ENCODE data around the gene SFTA2.

DNA sequence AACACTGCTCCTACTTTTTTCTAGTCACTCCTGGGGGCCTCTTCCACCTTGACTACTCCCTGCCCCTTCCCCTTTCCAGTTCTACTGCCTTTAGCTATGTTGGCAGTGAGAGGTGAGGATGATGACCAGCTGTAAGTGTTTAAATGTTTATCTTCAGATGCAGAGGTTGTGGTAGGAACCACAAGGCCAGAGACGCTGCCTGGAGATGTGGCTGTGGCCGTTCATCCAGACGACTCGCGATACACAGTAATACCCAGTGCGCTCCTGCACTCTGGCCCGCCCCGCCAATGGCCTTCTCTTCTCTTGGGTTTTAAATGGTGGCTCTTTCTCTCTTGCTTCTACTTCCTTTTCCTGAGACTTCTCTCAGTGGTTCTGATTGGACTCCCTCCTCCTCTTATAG, 13.3 kb downstream of the SFTA2 start:
- TF ChIP-seq, protein P1, sequence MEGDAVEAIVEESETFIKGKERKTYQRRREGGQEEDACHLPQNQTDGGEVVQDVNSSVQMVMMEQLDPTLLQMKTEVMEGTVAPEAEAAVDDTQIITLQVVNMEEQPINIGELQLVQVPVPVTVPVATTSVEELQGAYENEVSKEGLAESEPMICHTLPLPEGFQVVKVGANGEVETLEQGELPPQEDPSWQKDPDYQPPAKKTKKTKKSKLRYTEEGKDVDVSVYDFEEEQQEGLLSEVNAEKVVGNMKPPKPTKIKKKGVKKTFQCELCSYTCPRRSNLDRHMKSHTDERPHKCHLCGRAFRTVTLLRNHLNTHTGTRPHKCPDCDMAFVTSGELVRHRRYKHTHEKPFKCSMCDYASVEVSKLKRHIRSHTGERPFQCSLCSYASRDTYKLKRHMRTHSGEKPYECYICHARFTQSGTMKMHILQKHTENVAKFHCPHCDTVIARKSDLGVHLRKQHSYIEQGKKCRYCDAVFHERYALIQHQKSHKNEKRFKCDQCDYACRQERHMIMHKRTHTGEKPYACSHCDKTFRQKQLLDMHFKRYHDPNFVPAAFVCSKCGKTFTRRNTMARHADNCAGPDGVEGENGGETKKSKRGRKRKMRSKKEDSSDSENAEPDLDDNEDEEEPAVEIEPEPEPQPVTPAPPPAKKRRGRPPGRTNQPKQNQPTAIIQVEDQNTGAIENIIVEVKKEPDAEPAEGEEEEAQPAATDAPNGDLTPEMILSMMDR (IDR thresholded peaks at IDR 0.05; ENCODE audit: poor library complexity, severe bottlenecking), result no peak
- TF ChIP-seq MXI1 (conservative IDR thresholded peaks at IDR 0.05; ENCODE audit: poor library complexity, severe bottlenecking) (no peak), RAD21 (conservative IDR thresholded peaks at IDR 0.05) (no peak), POLR2AphosphoS5 (IDR thresholded peaks at IDR 0.05) (no peak), TAF1 (IDR thresholded peaks at IDR 0.05; ENCODE audit: low read depth) (no peak), EP300 (conservative IDR thresholded peaks at IDR 0.05; ENCODE audit: poor library complexity, severe bottlenecking) (no peak), EZH2 (IDR thresholded peaks at IDR 0.05; ENCODE audit: borderline replicate concordance, insufficient read depth, low read length, poor library complexity, severe bottlenecking) (no peak), REST (IDR thresholded peaks at IDR 0.05; ENCODE audit: borderline replicate concordance) (no peak)
